ENCODE results near the gene DEFB132.
A peak's percentile ranks its signal among the peaks of the same experiment; 100 is the strongest.
"Not testable (repeated sequence)": the region's sequence is repeated elsewhere in the genome, so short reads cannot be mapped to it uniquely, and the experiment has no call there.

Gene DEFB132

DNA sequence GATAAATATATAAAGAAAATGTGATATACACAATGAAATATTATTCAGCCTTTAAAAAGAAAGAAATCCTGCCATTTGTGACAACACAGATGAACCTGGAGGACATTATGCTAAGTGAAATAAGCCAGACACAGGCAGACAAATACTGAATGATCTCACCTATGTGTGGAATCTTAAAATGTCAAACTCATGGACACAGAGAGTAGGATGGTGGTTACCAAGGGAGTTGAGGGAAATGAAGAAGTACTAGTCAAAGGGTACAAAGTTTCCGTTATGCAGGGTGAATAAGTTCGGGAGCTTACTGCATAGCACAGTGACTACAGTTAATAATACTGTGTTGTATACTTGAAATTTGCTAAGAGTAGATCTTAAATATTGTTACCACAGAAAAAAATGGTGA is 14.6 kb upstream of the DEFB132 start:
- Mint-ChIP-seq H3K36me3 (ENCODE audit: low read depth) (no peaks in the 10 kb centered on the region), H3K9me3 (no peaks in the 10 kb centered on the region), H3K4me3 (no peak overlapping the region), H3K27me3 (no peaks in the 10 kb centered on the region), H3K4me1 (peaks cover 5% of the 10 kb centered on the region), H3K27ac (no peak overlapping the region)
- ATAC-seq = peak; percentile 49
- DNase-seq = no peak

DNA sequence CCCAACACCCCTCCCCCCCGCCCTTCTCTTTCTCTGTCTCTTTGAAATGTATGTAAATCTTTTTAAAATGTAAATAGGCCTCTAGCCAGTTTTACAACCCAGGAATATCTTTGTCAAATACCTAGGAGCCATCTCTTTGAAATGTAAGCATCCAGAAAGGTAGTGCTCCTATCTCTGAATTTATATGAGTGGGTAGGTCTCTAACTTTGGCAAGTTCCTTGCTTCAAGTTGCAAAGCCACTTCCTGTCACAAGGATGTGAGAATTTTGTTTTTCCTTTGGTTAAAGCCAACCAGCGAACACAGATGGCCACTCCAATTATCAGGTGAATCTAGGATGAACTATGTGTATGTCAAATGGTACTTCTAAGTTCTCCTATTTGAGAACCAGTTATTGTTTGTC is 6.2 kb upstream of the DEFB132 start:
- H3K4me3 Mint-ChIP-seq = no peak overlapping the region
- DNase-seq (no peak), ATAC-seq (no peak)
- no peaks in the 10 kb centered on the region for H3K27me3 Mint-ChIP-seq
- no peaks in the 10 kb centered on the region for H3K9me3 Mint-ChIP-seq
- no peak overlapping the region for H3K27ac Mint-ChIP-seq
- peaks cover 10% of the 10 kb centered on the region for H3K4me1 Mint-ChIP-seq
- H3K36me3 Mint-ChIP-seq (ENCODE audit: low read depth) = no peaks in the 10 kb centered on the region

DNA sequence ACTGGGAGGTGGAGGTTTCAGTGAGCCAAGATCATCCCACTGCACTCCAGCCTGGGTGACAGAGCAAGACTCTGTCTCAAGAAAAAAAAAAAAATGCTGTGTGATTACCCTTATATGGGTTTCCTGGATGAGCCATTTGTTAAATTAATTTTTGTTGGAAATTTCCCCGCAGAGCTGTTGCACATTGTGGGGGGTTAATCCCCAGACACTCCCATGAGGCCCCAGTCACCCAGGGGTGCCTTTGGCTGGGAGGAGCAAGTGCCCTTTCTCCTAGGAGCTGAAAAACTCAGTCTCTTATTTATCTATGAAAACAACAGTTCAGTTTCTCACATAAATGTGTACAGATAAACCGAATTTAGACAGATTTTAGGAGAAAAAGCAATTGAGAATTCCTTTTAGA is 4.7 kb upstream of the DEFB132 start:
- Mint-ChIP-seq H3K4me3 (no peak overlapping the region), H3K9me3 (no peaks in the 10 kb centered on the region), H3K27me3 (no peaks in the 10 kb centered on the region), H3K4me1 (peaks cover 10% of the 10 kb centered on the region), H3K27ac (no peak overlapping the region), H3K36me3 (ENCODE audit: low read depth) (no peaks in the 10 kb centered on the region)
- peak; percentile 28 for ATAC-seq
- no peak for DNase-seq

DNA sequence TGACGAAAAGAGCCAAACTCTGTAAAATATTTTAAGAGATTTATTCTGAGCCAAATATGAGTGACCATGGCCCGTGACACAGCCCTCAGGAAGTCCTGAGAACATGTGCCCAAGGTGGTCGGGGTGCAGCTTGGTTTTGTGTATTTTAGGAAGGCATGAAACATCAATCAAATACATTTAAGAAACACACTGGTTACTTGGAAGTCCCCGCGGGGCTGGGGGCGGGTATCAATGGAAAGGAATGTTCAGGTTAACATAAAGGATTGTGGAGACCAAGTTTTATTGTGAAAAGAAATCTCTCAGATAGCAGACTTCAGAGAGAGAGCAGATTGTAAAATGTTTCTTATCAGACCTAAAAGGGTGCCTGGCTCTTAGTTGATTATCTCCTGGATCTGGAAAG is 4.1 kb upstream of the DEFB132 start:
- not testable (repeated sequence) for H3K36me3 Mint-ChIP-seq (ENCODE audit: low read depth); DNase-seq; H3K27ac Mint-ChIP-seq; H3K27me3 Mint-ChIP-seq; H3K4me3 Mint-ChIP-seq; ATAC-seq; H3K9me3 Mint-ChIP-seq
- H3K4me1 Mint-ChIP-seq = peaks cover 10% of the 10 kb centered on the region

DNA sequence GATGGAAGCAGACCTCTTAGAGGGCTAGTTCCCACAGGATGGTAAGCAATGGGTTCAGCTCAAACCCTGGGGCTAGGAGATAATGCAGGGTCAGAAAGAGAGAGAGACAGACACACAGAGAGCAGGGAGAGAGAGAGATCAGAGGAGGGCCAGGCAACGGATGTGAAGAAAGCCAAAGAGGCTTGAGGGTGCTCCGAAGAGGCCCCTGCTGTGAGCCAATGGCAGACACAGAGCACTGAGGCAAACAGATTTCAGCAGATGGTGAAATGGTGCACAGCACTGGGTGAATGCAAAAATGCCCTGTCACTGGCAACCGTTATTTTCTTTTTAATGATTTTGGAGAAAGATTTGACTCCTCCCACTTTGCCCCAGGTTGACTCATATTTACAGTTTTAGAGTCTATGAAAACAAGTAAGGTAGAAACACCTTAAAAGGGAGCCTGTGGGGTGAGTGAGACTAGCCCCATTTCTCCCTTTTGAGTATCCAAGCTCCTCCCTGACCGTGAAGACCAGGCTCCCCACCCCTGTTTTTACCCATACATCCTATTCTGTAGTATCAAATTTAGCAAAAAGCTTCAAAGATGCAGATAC is 840 bp downstream of the DEFB132 start:
- DNase-seq (no peak), ATAC-seq (no peak)
- Mint-ChIP-seq H3K9me3 (no peaks in the 10 kb centered on the region), H3K27ac (no peak overlapping the region), H3K4me1 (no peaks in the 10 kb centered on the region), H3K4me3 (no peak overlapping the region), H3K27me3 (peaks cover 4% of the 10 kb centered on the region), H3K36me3 (ENCODE audit: low read depth) (no peaks in the 10 kb centered on the region)

- Mint-ChIP-seq H3K27ac (no peak overlapping the region), H3K9me3 (no peaks in the 10 kb centered on the region), H3K4me1 (no peaks in the 10 kb centered on the region), H3K27me3 (peaks cover 4% of the 10 kb centered on the region), H3K4me3 (no peak overlapping the region), H3K36me3 (ENCODE audit: low read depth) (no peaks in the 10 kb centered on the region)
- ATAC-seq (peak; percentile 43), DNase-seq (no peak)
These were observed 1.4 kb downstream of the DEFB132 start for GRCh38 chr20:258963-259362.

- DNase-seq (no peak), ATAC-seq (no peak)
- H3K27ac Mint-ChIP-seq = no peak overlapping the region
- peaks cover 4% of the 10 kb centered on the region for H3K27me3 Mint-ChIP-seq
- H3K9me3 Mint-ChIP-seq = no peaks in the 10 kb centered on the region
- H3K4me3 Mint-ChIP-seq = no peak overlapping the region
- no peaks in the 10 kb centered on the region for H3K36me3 Mint-ChIP-seq (ENCODE audit: low read depth)
- H3K4me1 Mint-ChIP-seq = no peaks in the 10 kb centered on the region
These were observed 2.5 kb downstream of the DEFB132 start for GRCh38 chr20:259981-260380.

DNA sequence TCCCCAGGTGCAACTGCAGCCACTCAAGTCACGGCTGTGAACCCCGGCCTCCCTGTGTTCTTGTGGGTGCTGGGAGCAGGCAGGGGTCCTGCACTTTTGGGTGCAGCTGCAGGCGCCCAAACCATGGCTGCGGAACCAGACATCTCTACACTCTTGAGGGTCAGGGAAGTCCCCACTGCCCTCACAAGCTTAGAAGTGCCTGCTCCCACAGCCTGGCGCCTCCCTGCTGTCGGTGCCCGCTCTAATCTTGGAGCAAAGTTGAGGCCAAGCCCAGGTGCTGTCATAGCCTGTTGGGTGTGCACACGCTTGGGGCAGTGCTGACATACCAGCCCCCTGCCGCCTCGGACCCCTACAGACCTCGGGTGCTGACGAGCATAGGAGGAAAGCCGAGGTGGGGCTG is 6.2 kb downstream of the DEFB132 start:
- no peaks in the 10 kb centered on the region for H3K36me3 Mint-ChIP-seq (ENCODE audit: low read depth)
- H3K9me3 Mint-ChIP-seq = no peaks in the 10 kb centered on the region
- ATAC-seq (no peak), DNase-seq (no peak)
- no peak overlapping the region for H3K27ac Mint-ChIP-seq
- peaks cover 11% of the 10 kb centered on the region for H3K4me1 Mint-ChIP-seq
- H3K4me3 Mint-ChIP-seq = no peak overlapping the region
- H3K27me3 Mint-ChIP-seq = peaks cover 3% of the 10 kb centered on the region

DNA sequence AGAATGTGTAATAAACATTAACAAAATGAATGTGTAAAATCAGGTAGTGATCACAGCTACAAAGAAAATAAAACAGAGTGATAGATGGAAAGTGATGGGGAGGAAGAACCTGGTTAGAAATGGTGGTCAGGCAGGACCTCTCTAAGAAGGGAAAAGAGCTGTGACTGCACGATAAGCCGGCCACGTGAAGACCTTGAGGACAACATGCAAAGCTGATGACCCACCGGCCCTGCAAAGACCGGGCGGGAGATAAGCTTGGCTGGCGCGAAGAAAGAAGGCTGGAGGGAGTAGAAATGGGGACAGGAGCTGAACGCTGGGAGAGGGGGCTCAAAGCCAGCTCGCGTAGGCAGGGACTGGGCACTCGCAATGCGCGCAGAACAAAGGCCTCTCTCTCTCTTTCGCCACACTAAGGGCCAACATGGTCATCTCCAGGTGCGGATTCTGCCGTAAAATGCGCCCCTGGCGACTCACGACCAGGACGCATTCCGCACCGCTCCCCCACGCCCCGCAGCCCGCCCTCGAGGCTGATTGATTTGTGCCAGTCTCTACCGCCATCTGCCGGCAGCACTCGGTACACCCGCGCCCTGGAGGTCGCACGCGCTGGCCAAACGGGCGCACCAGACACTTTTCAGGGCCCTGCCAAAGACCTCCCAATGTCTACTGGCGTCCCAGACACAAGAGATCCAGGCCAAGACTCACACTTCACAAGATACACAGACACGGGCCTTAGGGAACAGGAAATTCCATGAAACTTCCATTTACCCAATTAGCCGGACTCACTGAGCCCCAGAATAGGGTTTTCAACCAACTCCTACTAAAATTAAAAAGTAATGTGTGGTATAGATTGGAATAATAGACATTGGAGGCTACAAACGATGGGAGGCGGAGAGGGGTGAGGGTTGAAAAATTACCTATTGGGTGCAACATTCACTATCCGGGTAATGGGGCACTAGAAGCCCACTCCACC is 9.4 kb downstream of the DEFB132 start:
- DNase-seq (peak; percentile 94), ATAC-seq (peak; percentile 91)
- Mint-ChIP-seq H3K27ac (peak overlapping the region; percentile 20), H3K27me3 (peaks cover 3% of the 10 kb centered on the region), H3K36me3 (ENCODE audit: low read depth) (no peaks in the 10 kb centered on the region), H3K4me1 (peaks cover 11% of the 10 kb centered on the region), H3K4me3 (peak overlapping the region; percentile 75), H3K9me3 (no peaks in the 10 kb centered on the region)

- ATAC-seq = no peak
- H3K36me3 Mint-ChIP-seq (ENCODE audit: low read depth) = no peaks in the 10 kb centered on the region
- H3K27me3 Mint-ChIP-seq = peaks cover 3% of the 10 kb centered on the region
- no peak overlapping the region for H3K4me3 Mint-ChIP-seq
- no peak overlapping the region for H3K27ac Mint-ChIP-seq
- peaks cover 11% of the 10 kb centered on the region for H3K4me1 Mint-ChIP-seq
- DNase-seq = no peak
- H3K9me3 Mint-ChIP-seq = no peaks in the 10 kb centered on the region
These were observed 13.0 kb downstream of the DEFB132 start for GRCh38 chr20:270517-270916.

DNA sequence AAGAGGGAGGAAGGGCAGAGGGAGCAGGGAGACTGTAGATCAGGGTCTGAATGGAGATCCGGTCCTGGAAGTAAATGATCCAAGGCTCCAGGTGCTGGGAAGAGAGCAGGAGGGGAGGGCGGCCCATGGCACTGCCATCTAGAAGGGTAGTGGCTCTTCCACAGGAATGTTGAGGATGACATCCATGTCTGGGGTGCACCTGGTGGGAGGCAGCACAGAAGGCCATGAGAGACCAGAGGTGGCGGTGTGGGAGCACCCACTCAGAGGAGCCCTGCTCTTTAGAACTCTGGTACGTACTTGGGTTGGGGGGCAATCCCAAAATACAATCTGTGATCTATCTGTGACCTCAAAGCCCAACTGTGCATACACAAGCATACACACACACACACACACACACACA is 13.5 kb downstream of the DEFB132 start:
- H3K27ac Mint-ChIP-seq = no peak overlapping the region
- no peak overlapping the region for H3K4me3 Mint-ChIP-seq
- H3K9me3 Mint-ChIP-seq = no peaks in the 10 kb centered on the region
- no peak for DNase-seq
- H3K4me1 Mint-ChIP-seq = peaks cover 9% of the 10 kb centered on the region
- no peak for ATAC-seq
- H3K36me3 Mint-ChIP-seq (ENCODE audit: low read depth) = no peaks in the 10 kb centered on the region
- H3K27me3 Mint-ChIP-seq = peaks cover 3% of the 10 kb centered on the region

- Mint-ChIP-seq H3K36me3 (ENCODE audit: low read depth) (no peaks in the 10 kb centered on the region), H3K4me3 (no peak overlapping the region), H3K9me3 (no peaks in the 10 kb centered on the region), H3K4me1 (peaks cover 6% of the 10 kb centered on the region), H3K27ac (no peak overlapping the region), H3K27me3 (no peaks in the 10 kb centered on the region)
- ATAC-seq (no peak), DNase-seq (no peak)
These were observed 14.0 kb downstream of the DEFB132 start for GRCh38 chr20:271528-271927.

DNA sequence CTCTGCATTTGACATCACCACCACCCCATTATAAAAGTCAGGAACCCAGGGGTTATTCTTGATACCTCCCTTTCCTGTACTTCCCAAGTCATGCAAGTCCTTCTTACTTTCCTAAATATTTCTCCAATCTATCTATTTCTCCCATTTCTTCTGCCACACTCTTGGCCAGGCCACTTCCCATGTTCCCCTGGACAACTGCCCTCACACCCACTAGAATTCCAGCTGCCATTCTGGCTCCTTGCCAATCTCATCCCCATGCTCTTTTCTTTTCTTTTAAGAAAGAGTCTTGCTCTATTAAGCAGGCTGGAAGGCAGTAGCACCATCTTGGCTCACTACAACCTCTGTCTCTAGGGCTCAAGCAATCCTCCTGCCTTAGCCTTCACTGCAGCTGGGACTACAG is 15.2 kb downstream of the DEFB132 start:
- Mint-ChIP-seq H3K36me3 (ENCODE audit: low read depth) (no peaks in the 10 kb centered on the region), H3K27ac (no peak overlapping the region), H3K9me3 (no peaks in the 10 kb centered on the region), H3K27me3 (no peaks in the 10 kb centered on the region), H3K4me1 (no peaks in the 10 kb centered on the region), H3K4me3 (no peak overlapping the region)
- ATAC-seq (no peak), DNase-seq (no peak)

GRCh38 chr20:273884-274283 is 16.4 kb downstream of the DEFB132 start:
- ATAC-seq (no peak), DNase-seq (no peak)
- Mint-ChIP-seq H3K9me3 (no peaks in the 10 kb centered on the region), H3K4me3 (no peak overlapping the region), H3K4me1 (no peaks in the 10 kb centered on the region), H3K36me3 (ENCODE audit: low read depth) (peaks cover 3% of the 10 kb centered on the region), H3K27me3 (no peaks in the 10 kb centered on the region), H3K27ac (no peak overlapping the region)

GRCh38 chr20:275791-276190 is 18.3 kb downstream of the DEFB132 start:
- Mint-ChIP-seq H3K4me3 (no peak overlapping the region), H3K27ac (no peak overlapping the region), H3K36me3 (ENCODE audit: low read depth) (peaks cover 3% of the 10 kb centered on the region), H3K9me3 (no peaks in the 10 kb centered on the region), H3K4me1 (no peaks in the 10 kb centered on the region), H3K27me3 (no peaks in the 10 kb centered on the region)
- ATAC-seq = no peak
- no peak for DNase-seq
